Brain pericyte (primary cell): Measurements from ENCODE around the gene AAK1.
"Not testable (repeated sequence)": the region's sequence is repeated elsewhere in the genome, so short reads cannot be mapped to it uniquely, and the experiment has no call there.

Experiments used
- DNase-seq: peaks from one replicate; pipeline ENCODE4 v3.0.0-alpha.2; 2012; ENCODE audit warnings: low read depth, low spot score

AAK1 gene

DNA sequence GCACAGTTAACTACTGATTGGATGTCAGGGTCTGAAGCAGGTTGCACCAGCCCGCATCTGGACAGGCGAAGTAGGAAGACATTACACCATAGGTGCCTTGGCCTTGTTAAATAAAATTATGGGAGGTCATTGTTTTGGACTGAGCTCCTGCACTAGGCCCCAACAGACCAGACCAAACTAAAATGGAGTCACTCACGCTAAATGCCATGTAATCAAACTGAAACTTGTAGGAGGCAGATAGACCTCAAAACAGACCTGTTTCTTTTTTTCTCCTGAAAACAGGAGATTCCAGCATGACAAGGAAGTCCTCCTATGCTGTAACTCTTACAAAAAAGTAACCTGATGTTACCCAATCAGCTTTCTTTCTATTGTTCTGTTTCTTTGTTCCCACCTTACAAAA, 190.9 kb downstream of the AAK1 start:
- DNase-seq = no peak

DNA sequence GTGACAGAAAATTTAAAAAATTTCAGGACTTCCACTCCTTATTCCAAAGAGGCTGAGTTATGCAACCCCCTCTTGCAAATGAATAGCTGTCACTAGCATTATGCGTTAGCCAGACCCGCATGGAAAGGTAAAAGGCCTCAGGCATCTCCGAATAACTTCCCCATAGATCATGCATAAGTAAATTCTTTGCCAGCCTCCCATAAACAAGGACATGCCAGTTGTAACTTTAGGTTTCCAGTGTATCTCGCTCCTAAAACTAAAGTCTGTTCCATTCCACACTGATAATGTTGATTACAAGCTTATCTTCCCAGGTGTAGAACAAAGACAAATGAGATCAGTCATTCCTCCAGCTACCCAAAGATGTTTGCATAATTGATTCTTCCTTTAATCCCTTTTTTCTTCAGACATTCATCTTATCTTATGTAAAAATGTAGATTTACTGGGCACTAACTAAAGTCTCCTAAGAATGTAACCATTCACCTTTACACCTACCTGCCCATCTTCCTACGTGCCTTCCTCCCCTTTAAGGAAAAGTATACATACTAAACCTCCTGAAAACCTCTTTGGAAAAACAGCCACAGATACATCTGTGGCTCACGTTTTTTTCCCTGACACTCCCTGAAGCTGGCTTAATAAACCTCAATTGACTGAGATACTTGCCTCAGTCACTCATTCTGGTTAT, 192.7 kb downstream of the AAK1 start:
- DNase-seq = no peak

DNA sequence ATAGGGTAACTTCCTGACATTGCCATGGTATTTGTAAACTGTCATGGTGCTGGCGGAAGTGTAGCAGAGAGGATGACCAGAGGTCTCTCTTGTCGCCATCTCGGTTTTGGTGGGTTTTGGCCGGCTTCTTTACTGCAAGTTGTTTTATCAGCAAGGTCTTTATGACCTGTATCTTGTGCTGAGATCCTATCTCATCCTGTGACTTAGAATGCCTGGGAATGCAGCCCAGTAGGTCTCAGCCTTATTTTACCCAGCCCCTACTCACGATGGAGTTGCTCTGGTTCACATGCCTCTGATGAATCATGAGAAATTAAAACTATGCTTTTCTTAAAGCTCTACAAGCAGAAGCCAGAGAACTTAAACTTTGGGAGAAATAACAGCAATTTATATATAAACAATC, 193.6 kb downstream of the AAK1 start:
- DNase-seq = no peak

DNA sequence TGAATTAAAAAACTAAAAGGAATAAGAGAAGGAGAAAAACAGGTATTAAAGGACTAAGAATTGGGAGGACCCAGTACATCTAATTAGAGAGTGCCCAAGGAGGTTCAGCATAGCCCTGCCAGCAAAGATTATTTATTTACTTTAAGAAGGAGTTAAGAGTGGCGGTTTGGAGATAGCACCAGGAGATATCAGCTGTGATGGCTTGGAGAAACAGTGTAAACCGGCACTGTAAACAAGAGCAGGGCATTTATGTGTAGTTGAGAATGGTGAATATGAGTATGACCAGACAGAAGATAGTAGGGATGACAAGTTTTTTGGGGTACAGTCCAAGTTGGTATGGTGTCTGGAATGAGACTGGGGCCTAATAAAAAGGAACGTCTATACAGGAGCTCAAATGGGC, 199.9 kb downstream of the AAK1 start:
- not testable (repeated sequence) for DNase-seq

DNA sequence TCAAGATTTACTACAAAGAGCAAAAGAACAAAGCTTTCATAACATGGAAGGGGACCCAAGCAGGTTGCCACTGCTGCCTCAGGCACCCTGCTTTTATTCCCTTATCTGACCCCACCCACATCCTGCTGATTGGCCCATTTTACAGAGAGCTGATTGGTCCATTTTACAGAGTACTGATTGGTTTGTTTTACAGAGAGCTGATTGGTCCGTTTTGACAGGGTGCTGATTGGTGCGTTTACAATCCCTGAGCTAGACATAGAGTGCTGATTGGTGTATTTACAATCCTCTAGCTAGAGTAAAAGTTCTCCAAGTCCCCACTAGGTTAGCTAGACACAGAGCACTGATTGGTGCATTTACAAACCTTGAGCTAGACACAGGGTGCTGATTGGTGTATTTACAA, 204.0 kb downstream of the AAK1 start:
- DNase-seq = not testable (repeated sequence)

DNA sequence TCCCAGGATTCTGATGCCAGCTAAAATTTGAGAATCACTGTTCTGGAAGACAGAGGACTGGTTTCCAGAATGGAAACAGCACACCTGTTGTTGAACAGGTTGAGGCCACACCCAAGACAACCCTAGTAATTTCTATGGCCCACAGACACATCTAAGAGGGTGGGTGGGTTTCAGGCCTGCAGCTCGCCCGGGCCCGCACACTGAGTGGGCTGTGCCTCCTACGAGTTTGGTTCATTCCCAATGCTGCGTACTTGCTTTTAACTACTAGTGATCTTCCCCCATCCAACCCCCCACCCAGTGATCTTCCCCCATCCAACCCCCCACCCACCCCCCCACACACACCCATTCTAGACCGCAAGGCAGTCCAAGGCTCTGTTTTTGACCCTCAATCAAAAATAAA, 205.0 kb downstream of the AAK1 start:
- DNase-seq = no peak

DNA sequence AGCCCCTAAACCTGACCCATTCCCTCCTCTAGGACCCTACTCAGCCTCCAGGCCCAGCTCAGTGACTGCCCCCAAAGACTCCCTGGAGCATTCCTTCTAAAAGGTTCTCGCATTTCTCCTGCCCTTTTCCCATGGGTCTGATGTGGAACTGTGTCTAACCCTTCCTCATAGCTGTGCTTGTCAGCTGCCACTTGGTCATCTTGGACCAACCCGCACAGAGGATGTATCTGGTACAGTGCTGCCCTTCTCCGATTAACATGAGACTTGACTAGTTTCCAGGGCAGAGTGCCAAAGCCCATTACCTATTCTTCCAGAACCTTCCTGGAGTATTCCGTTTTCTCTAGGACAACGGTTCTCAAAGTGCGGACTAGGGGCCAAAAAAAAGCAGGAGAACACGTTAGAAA, 205.8 kb downstream of the AAK1 start:
- no peak for DNase-seq

DNA sequence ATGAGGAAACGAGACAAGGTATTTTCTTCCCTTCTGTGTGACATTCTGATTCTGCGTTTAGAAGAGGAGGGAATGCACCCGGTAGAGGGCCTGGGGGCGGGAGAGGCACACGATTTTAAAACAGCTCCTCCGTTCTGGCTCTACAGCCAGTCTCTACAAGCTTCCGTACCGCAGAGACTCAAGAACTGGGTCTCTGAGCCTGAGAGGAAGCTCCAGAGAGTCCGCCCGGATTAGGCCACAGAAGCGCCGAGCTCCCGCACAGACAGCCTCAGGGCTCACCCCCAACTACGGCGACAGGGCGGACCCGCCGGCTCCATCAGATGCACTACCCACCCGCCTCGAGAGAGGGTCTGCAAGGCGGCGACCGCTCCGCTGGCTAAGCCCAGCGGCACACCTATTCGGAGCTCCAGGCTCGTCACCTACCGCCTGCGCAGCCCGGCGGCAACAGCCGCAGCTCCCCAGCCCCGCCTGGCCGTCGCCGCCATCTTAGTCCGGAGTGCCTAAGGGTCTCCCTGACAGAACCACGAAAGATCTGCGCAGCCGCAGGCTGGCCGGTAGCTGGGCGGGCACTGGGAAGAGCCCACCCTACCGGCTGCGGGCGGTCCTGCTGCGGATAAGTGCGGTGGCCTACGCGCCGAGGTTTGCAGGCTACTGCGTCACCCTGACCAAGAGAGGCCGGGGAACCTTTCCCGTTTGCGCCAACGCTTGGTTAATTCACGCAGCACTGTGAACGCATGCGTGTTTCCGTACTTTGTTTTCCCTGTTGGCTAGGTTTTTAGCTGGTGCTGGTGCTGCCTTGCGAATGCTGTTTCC, 206.4 kb downstream of the AAK1 start, which contains the start of gene NFU1:
TSS of gene NFU1 (minus strand) at position 498 of the 813 bp plus-strand sequence. CDS start at position 485, 13 bp downstream.
- DNase-seq = peak; percentile 90

DNA sequence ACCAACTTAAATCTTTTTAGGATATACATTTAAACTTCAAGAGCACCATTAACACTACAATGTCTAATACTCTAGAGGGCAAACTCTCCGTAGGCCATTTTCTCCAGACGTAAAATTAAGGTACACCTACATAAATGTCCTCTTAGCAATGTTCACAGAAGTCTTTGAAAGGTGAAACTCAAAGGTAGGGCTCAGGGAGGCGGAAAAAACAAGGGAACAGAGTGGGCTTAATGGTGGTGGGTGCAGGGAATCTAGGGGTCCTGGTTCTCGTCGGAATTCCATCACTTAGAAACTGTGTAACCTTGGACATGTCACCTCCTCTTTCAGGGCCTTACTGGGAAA, 207.0 kb downstream of the AAK1 start:
- DNase-seq = no peak

DNA sequence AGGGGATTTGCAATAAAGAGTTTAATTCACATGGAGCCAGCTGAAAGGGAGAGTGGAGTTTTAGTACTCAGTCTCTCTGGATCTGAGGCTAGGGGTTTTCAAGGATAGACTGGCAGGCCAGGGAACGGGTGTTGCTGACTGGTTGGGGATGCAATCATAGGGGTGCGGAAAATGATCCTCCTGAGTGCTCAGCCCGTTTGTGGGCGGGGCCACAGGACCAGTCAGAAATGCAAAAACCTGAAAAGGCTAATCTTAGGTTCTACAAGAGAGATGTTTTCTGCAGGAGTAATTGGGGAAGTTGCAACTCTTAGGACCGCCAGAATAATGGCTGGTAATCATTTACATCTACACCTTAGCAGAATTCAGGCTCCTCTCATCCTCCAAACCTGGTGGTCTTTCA, 208.8 kb downstream of the AAK1 start:
- no peak for DNase-seq

DNA sequence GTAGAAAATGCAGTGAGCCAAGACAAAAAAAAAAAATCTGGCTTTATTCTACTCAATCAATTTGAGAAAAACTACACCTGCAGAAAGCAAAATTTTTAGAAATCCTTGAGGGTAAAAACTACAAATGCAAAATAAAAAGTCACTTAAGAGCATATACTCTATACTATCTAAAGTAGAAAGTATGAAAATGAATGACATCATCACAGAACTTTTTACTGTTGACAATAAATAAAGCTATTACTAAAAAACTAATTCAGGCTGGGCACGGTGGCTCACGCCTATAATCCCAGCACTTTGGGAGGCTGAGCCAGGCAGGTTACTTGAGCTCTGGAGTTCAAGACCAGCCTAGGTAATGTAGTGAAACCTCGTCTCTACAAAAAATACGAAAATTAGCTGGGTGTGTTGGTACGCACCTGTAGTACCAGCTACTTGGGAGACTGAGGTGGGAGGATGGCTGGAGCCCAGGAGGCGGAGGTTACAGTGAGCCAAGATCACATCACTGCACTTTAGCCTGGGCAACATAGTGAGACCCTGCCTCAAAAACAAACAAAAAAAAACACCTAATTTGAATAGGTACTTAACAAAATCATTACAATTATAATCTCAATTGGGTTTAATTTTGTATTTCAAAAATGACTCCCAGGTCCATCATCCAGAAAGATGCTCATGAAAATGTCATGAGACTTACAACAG, 213.9 kb downstream of the AAK1 start:
- DNase-seq = no peak

DNA sequence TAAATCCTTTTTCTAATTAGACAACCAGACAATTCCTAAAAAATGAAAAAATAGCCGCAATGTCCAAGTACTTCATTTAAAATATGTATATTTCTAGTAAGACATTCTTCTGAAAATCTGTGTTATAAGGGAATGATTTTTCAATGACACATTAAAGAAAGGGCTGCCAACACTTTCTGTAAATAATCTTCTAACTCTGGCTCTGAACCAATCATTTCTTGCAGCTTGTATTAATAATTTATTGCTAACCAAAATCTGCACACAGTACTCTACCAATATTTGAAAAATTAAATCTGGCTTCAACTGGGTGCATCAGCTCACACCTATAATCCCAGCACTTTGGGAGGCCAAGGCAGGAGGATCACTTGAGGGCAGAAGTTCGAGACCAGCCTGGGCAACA, 214.6 kb downstream of the AAK1 start:
- DNase-seq = no peak

DNA sequence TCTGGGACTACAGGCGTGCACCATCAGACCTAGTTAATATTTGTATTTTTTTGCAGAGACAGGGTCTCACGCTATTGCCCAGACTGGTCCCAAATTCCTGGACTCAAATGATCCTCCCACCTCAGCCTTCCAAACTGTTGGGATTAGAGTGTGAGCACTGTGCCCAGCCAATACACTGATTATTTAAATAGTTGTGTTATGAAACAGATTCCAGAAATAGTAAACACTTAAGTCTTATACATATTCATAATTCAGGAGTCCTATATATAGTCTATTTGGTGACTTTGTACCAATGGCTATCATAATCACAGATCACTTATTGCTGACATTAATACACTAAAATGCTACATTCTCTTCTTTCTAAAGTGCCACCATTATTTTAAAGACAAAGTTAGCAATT, 219.1 kb downstream of the AAK1 start:
- no peak for DNase-seq

DNA sequence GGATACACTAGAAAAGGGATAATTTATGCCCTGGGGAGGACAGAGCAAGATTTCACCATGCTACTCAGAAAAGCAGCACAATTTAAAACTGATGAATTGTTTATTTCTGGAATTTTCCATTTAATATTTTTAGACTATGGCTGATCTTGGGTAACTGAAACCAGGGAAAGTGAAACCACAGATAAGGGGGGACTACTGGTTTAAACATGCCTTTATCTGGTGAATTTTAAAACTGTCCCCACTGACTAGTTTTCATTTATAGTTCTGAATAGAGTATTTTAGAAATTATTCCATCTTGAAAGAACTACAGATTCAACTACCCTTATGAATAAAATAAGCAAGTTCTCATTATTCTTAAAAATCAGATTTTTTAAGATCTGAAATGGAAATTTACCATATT, 221.3 kb downstream of the AAK1 start:
- DNase-seq = no peak

DNA sequence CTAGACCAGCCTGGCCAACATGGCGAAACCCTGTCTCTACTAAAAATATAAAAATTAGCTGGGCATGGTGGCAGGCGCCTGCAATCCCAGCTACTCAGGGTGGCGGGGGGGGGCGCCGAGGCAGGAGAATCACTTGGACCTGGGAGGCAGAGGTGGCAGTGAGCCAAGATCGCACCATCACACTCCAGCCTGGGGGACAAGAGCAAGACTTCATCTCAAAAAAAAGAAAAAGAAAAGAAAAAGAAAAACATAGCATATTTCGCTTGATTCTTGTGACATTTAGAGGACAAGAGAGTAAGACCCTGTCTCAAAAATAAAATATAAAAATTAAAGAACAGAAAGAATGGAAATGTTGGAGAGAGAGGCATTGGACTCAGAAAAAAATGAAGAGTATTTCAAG, 224.4 kb downstream of the AAK1 start:
- not testable (repeated sequence) for DNase-seq

DNA sequence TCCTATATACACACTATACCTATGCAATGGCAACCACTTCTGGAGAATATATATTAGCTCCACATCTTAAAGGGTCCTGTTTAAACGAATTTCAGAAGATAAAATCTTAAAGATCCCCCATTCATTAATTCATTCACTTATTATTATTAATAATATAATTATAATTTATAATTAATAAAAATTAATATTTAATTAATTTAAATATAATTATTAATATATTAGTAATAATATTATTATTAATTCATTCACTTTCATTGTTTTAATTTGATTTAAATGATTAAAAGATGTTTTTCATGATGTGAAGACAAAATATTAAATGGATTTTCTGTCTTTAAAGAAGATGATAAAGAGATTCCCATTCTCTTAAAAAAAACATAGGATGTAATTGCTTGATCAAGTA, 227.4 kb downstream of the AAK1 start:
- no peak for DNase-seq
